Measurements from ENCODE around the gene ITLN2.
"Not testable (repeated sequence)": the region's sequence is repeated elsewhere in the genome, so short reads cannot be mapped to it uniquely, and the experiment has no call there.

The ITLN2 gene

GRCh38 chr1:160904783-160905616, 49.6 kb downstream of the ITLN2 start:
- no peak for DNase-seq (ENCODE audit: low spot score)

DNA sequence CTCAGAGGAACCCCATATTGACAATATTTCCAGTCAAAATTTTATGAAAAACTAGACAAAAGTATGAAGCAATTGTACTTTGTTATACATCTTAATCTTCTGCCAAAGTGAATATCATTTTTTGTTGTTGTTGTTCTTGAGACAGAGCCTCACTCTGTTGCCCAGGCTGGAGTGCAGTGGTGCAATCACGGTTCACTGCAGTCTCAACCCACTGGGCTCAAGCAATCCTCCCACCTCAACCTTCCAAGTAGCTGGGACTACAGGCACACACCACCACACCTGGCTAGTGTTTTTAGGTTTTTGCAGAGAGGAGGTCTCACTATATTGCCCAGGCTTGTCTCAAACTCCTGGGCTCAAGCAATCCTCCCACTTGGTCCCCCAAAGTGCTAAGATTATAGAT, 52.4 kb downstream of the ITLN2 start:
- DNase-seq (ENCODE audit: low spot score): not testable (repeated sequence)

DNA sequence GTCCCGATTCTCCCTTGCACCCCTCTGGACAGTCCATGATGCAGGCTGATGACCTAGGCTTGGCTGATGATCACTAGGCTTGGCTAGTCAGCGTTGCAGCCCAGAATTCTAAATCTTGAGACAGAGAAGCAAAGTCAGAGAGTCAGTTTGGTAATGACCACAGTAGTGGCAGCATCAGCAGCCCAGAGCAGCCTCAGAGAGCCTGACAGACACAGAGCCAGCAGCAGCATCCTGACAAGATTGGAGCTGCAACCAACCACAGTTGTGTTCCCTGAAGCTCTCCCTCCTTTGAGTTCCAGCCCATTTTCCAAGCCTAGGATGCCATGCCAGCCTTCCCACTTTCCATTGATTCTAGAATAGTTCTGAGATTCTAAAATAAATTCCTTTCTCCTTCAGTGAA, 52.8 kb downstream of the ITLN2 start:
- DNase-seq (ENCODE audit: low spot score): no peak

DNA sequence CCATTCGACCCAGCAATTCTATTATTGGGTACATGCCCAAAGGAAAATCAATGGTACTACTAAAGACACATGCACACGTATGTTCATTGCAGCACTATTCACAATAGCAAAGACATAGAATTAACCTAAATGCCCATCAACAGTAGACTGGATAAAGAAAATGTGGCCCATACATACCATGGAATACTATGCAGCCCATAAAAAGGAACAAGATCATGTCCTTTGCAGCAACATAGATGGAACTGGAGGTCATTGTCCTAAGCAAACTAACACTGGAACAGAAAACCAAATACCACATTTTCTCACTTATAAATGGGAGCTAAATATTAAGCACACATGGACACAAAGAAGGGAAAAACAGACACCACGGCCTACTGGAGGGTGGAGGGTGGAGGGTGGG, 53.9 kb downstream of the ITLN2 start:
- not testable (repeated sequence) for DNase-seq (ENCODE audit: low spot score)

All from iPS-NIHi11 (cell line).